PC-9 (cell line): ENCODE measurements around the gene TTF2.

Source experiments
- EZH2 ChIP-seq: fragments of 200-600 bp; sonication (generic); IDR thresholded peaks from 2 replicates; pipeline ENCODE4 v1.8.0; 2017; ENCODE audit warnings: antibody characterized with exemption, low read depth
- TF ChIP-seq, protein P1 (sequence below): fragments of 200-600 bp; sonication (generic); conservative IDR thresholded peaks from 2 replicates; pipeline ENCODE4 v1.6.1; 2017; ENCODE audit warnings: mixed run types, antibody characterized with exemption, mild to moderate bottlenecking, moderate library complexity

GRCh38 chr1:117045644-117046043 is 14.5 kb upstream of the TTF2 start:
- TF ChIP-seq, protein P1, sequence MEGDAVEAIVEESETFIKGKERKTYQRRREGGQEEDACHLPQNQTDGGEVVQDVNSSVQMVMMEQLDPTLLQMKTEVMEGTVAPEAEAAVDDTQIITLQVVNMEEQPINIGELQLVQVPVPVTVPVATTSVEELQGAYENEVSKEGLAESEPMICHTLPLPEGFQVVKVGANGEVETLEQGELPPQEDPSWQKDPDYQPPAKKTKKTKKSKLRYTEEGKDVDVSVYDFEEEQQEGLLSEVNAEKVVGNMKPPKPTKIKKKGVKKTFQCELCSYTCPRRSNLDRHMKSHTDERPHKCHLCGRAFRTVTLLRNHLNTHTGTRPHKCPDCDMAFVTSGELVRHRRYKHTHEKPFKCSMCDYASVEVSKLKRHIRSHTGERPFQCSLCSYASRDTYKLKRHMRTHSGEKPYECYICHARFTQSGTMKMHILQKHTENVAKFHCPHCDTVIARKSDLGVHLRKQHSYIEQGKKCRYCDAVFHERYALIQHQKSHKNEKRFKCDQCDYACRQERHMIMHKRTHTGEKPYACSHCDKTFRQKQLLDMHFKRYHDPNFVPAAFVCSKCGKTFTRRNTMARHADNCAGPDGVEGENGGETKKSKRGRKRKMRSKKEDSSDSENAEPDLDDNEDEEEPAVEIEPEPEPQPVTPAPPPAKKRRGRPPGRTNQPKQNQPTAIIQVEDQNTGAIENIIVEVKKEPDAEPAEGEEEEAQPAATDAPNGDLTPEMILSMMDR: no peak
- no peak for TF ChIP-seq EZH2
